Sigmoid colon (tissue), 7 donors: ENCODE data around the gene SON. TPM values are rescaled to one million over a fixed set of nuclear protein-coding genes. Genes with fewer than 3 reads are reported as not detected.

Source experiments
- DNase-seq: peaks from one replicate; pipeline ENCODE4 v3.0.0-alpha.2; 2019
- H3K27ac ChIP-seq, 4 donors: fragments of 200-600 bp; sonication (generic); one replicate each; pipeline ENCODE4 v1.5.1; 2016 to 2019; ENCODE audit warnings: mild to moderate bottlenecking in 1 of 4
- H3K27me3 ChIP-seq, 3 donors: fragments of 200-600 bp; sonication (generic); one replicate each; pipeline ENCODE4 v1.5.1; 2019; ENCODE audit warnings: mild to moderate bottlenecking in 1 of 3
- H3K36me3 ChIP-seq, 4 donors: fragments of 200-600 bp; sonication (generic); one replicate each; pipeline ENCODE4 v1.5.1; 2016 to 2019
- H3K4me1 ChIP-seq, 4 donors: fragments of 200-600 bp; sonication (generic); one replicate each; pipeline ENCODE4 v1.5.1; 2017 to 2019
- H3K4me3 ChIP-seq, 4 donors: fragments of 200-600 bp; sonication (generic); one replicate each; pipeline ENCODE4 v1.5.1; 2017 to 2019; ENCODE audit warnings: mild to moderate bottlenecking in 2 of 4, moderate library complexity in 1 of 4
- H3K9me3 ChIP-seq, 4 donors: fragments of 200-600 bp in 3 of 4; sonication (generic) in 3 of 4; one replicate each; pipeline versions ENCODE4 v1.5.1 to v1.6.1; 2013 to 2019
- CTCF ChIP-seq, 4 experiments: fragments of 450-650 bp in 3 of 4; fragments of 200-600 bp in 1 of 4; IDR thresholded peaks; one replicate each; pipeline ENCODE4 v1.5.1; 2016 to 2019; ENCODE audit warnings: antibody characterized with exemption in 4 of 4, mild to moderate bottlenecking in 3 of 4, moderate library complexity in 2 of 4
- EP300 ChIP-seq, 4 donors: sonication (generic); formaldehyde crosslinking; IDR thresholded peaks; one replicate each; pipeline ENCODE4 v1.6.1; 2017; ENCODE audit warnings: antibody characterized with exemption in 4 of 4
- POLR2A ChIP-seq, 2 donors: fragments of 450-650 bp; IDR thresholded peaks; one replicate each; pipeline ENCODE4 v1.6.1; 2016; ENCODE audit warnings: antibody characterized with exemption in 2 of 2, mild to moderate bottlenecking in 2 of 2, moderate library complexity in 2 of 2
- POLR2AphosphoS5 ChIP-seq, 4 donors: sonication (generic); formaldehyde crosslinking; IDR thresholded peaks; one replicate each; pipeline ENCODE4 v1.6.1; 2017; ENCODE audit warnings: antibody characterized with exemption in 4 of 4
- WGBS, 2 donors: extraction: QIAGEN DNeasy Blood & Tissue Kit; methylation state at CpG; one replicate each; pipeline ENCODE4 v1.1.7; 2013; 5-methylcytosine and 5-hydroxymethylcytosine counted together
- intact Hi-C: fragments of 100-400 bp; cut with DNase I; formaldehyde crosslinking; loops from one replicate; pipeline ENCODE4 v1.15.1; 2023
- polyA plus RNA-seq, 3 donors: library from polyadenylated mRNA; stranded (reverse); fragments of 200-250 nt; gene quantifications; one replicate each; pipeline ENCODE4 v1.2.3, GENCODE V29; 2013
- total RNA-seq, 4 donors: library from RNA; depleted of rRNA; stranded (reverse); fragments of >200 nt; gene quantifications; one replicate each; pipeline ENCODE4 v1.1.0, GENCODE V29; 2016
- donor health status: healthy with polysubstance abuse.
- donor health status: Bipolar disorder and iron deficiency.
- donor health status: healthy.

SON gene
- total and polyA plus RNA-seq, 7 donors = 24.0 to 244 (median 177) TPM

- no peak for DNase-seq
- intact Hi-C loops = loop anchor here (10.0 kb wide), 1 partner anchor 225 kb away; the partner anchor contains the start of gene IFNAR1
- no peaks in the 10 kb centered on the region for H3K27me3 ChIP-seq
- 97 to 98% methylated on average over 19 of the region's 19 CpGs for WGBS, 2 donors
- H3K4me3 ChIP-seq = no peak overlapping the region
- H3K36me3 ChIP-seq = peaks cover 45 to 88% (median 63%) of the 10 kb centered on the region in 4 donors
- no peaks in the 10 kb centered on the region for H3K9me3 ChIP-seq
- H3K4me1 ChIP-seq = peaks cover 0 to 25% (median 15%) of the 10 kb centered on the region in 4 donors
- no peak overlapping the region for H3K27ac ChIP-seq
- TF ChIP-seq EP300 (IDR thresholded peaks at IDR 0.05) = no peak
- no peak for TF ChIP-seq POLR2A (IDR thresholded peaks at IDR 0.05)
- no peak for TF ChIP-seq POLR2AphosphoS5 (IDR thresholded peaks at IDR 0.05)
Observed at GRCh38 chr21:33549848-33550771, 7.3 kb downstream of the SON start.

GRCh38 chr21:33550772-33551660 lies 8.2 kb downstream of the SON start:
- Histone ChIP-seq H3K4me3 (no peak overlapping the region), H3K36me3 (peaks cover 46 to 97% (median 65%) of the 10 kb centered on the region in 4 donors), H3K4me1 (peaks cover 0 to 24% (median 14%) of the 10 kb centered on the region in 4 donors), H3K27me3 (no peaks in the 10 kb centered on the region), H3K27ac (no peak overlapping the region), H3K9me3 (no peaks in the 10 kb centered on the region)
- no peak for DNase-seq
- WGBS, 2 donors = 98 to 99% methylated on average over 23 of the region's 23 CpGs
- intact Hi-C loops = no loop called here
- TF ChIP-seq POLR2A (IDR thresholded peaks at IDR 0.05) (no peak), CTCF (IDR thresholded peaks at IDR 0.05) (no peak), POLR2AphosphoS5 (IDR thresholded peaks at IDR 0.05) (no peak)

DNA sequence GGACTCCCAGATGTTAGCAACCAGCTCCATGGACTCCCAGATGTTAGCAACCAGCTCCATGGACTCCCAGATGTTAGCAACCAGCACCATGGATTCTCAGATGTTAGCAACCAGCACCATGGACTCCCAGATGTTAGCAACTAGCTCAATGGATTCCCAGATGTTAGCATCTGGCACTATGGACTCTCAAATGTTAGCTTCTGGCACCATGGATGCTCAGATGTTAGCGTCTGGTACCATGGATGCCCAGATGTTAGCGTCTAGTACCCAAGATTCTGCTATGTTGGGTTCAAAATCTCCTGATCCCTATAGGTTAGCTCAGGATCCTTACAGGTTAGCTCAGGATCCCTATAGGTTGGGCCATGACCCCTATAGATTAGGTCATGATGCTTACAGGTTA lies 8.8 kb downstream of the SON start:
- Histone ChIP-seq H3K9me3 (no peaks in the 10 kb centered on the region), H3K4me1 (peaks cover 0 to 25% (median 13%) of the 10 kb centered on the region in 4 donors), H3K36me3 (peaks cover 48 to 98% (median 66%) of the 10 kb centered on the region in 4 donors), H3K27ac (no peak overlapping the region), H3K27me3 (no peaks in the 10 kb centered on the region), H3K4me3 (no peak overlapping the region)
- intact Hi-C loops = no loop called here
- no peak for DNase-seq
- WGBS, 2 donors = 96 to 99% methylated on average over 2 of the region's 2 CpGs
- no peak for TF ChIP-seq CTCF (IDR thresholded peaks at IDR 0.05)
- no peak for TF ChIP-seq POLR2AphosphoS5 (IDR thresholded peaks at IDR 0.05)

DNA sequence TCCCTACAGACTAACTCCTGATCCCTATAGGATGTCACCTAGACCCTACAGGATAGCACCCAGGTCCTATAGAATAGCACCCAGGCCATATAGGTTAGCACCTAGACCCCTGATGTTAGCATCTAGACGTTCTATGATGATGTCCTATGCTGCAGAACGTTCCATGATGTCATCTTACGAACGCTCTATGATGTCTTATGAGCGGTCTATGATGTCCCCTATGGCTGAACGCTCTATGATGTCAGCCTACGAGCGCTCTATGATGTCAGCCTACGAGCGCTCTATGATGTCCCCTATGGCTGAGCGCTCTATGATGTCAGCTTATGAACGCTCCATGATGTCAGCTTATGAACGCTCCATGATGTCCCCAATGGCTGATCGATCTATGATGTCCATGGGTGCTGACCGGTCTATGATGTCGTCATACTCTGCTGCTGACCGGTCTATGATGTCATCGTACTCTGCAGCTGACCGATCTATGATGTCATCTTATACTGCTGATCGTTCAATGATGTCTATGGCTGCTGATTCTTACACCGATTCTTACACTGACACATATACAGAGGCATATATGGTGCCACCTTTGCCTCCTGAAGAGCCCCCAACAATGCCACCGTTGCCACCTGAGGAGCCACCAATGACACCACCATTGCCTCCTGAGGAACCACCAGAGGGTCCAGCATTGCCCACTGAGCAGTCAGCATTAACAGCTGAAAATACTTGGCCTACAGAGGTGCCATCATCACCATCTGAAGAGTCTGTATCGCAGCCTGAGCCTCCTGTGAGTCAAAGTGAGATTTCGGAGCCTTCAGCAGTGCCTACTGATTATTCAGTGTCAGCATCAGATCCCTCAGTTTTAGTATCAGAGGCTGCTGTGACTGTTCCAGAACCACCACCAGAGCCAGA lies 9.5 kb downstream of the SON start:
- intact Hi-C loops = no loop called here
- Histone ChIP-seq H3K36me3 (peaks cover 50 to 98% (median 68%) of the 10 kb centered on the region in 4 donors), H3K27ac (no peak overlapping the region), H3K27me3 (no peaks in the 10 kb centered on the region), H3K4me3 (no peak overlapping the region), H3K4me1 (peaks cover 0 to 32% (median 15%) of the 10 kb centered on the region in 4 donors), H3K9me3 (no peaks in the 10 kb centered on the region)
- WGBS, 2 donors = 98% methylated on average over 24 of the region's 24 CpGs
- TF ChIP-seq POLR2A (IDR thresholded peaks at IDR 0.05) (no peak), POLR2AphosphoS5 (IDR thresholded peaks at IDR 0.05) (peak in 1 of 4 donors; percentile 11)
- DNase-seq = no peak

- H3K27ac ChIP-seq = no peak overlapping the region
- no peak overlapping the region for H3K4me3 ChIP-seq
- peaks cover 0 to 30% (median 15%) of the 10 kb centered on the region in 4 donors for H3K4me1 ChIP-seq
- TF ChIP-seq POLR2AphosphoS5 (IDR thresholded peaks at IDR 0.05) (no peak), CTCF (IDR thresholded peaks at IDR 0.05) (no peak), POLR2A (IDR thresholded peaks at IDR 0.05) (no peak), EP300 (IDR thresholded peaks at IDR 0.05) (no peak)
- H3K36me3 ChIP-seq = peaks cover 55 to 98% (median 73%) of the 10 kb centered on the region in 4 donors
- H3K9me3 ChIP-seq = no peaks in the 10 kb centered on the region
- DNase-seq = no peak
- intact Hi-C loops = no loop called here
- 97% methylated on average over 12 of the region's 12 CpGs for WGBS, 2 donors
- no peaks in the 10 kb centered on the region for H3K27me3 ChIP-seq
Observed at GRCh38 chr21:33552999-33553598, 10.3 kb downstream of the SON start.
